T-helper 2 cell (primary cell): ENCODE measurements around the gene HYAL4.
A peak's percentile ranks its signal among the peaks of the same experiment; 100 is the strongest.
"Not testable (repeated sequence)": the region's sequence is repeated elsewhere in the genome, so short reads cannot be mapped to it uniquely, and the experiment has no call there.

Experiments used
- DNase-seq, 5 experiments: peaks; one replicate each; pipeline versions ENCODE4 v3.0.0 to v3.0.0-alpha.2; 2012 to 2022
- total RNA-seq, 2 donors: gene quantifications; one replicate each; lab custom pipeline; 2026; lab: John Stamatoyannopoulos, UW

The HYAL4 gene
- 0 reads per million in 2 donors for total RNA-seq

GRCh38 chr7:123844712-123845219 lies at the start of gene HYAL4:
Gene HYAL4, plus strand, starts transcription at chr7:123845169. Its CDS starts 23,105 bp downstream, at chr7:123868274.
- DNase-seq, result no peak

GRCh38 chr7:123795917-123796316 lies 49.1 kb upstream of the HYAL4 start:
- DNase-seq, result no peak

GRCh38 chr7:123796568-123796967 lies 48.4 kb upstream of the HYAL4 start:
- DNase-seq, result no peak

GRCh38 chr7:123797673-123798531 lies 47.1 kb upstream of the HYAL4 start:
- peak in 1 of 5 experiments; percentile 5 for DNase-seq

- DNase-seq, result no peak
These were observed 46.3 kb upstream of the HYAL4 start for GRCh38 chr7:123798532-123799188.

GRCh38 chr7:123802249-123802648 lies 42.7 kb upstream of the HYAL4 start:
- no peak for DNase-seq

- DNase-seq, result no peak
These were observed 39.7 kb upstream of the HYAL4 start for GRCh38 chr7:123805287-123805686.

GRCh38 chr7:123809471-123809870 lies 35.5 kb upstream of the HYAL4 start:
- no peak for DNase-seq

- no peak for DNase-seq
These were observed 33.9 kb upstream of the HYAL4 start for GRCh38 chr7:123811056-123811455.

- DNase-seq, result no peak
These were observed 28.1 kb upstream of the HYAL4 start for GRCh38 chr7:123816916-123817315.

- DNase-seq, result no peak
These were observed 26.0 kb upstream of the HYAL4 start for GRCh38 chr7:123819001-123819400.

- DNase-seq, result not testable (repeated sequence)
These were observed 25.2 kb upstream of the HYAL4 start for GRCh38 chr7:123819795-123820194.

- DNase-seq, result no peak
These were observed 24.1 kb upstream of the HYAL4 start for GRCh38 chr7:123820864-123821263.

GRCh38 chr7:123821320-123821719 lies 23.6 kb upstream of the HYAL4 start:
- no peak for DNase-seq

- peak in 1 of 5 experiments; percentile 37 for DNase-seq
These were observed 20.8 kb upstream of the HYAL4 start for GRCh38 chr7:123823898-123824753.

- DNase-seq, result no peak
These were observed 20.3 kb upstream of the HYAL4 start for GRCh38 chr7:123824754-123825067.

GRCh38 chr7:123828805-123829204 lies 16.2 kb upstream of the HYAL4 start:
- no peak for DNase-seq

GRCh38 chr7:123836656-123837055 lies 8.3 kb upstream of the HYAL4 start:
- DNase-seq, result no peak

- not testable (repeated sequence) for DNase-seq
These were observed 5.9 kb upstream of the HYAL4 start for GRCh38 chr7:123839106-123839505.

- not testable (repeated sequence) for DNase-seq
These were observed 827 bp upstream of the HYAL4 start for GRCh38 chr7:123844142-123844541.

GRCh38 chr7:123845823-123846216 lies 851 bp downstream of the HYAL4 start:
- no peak for DNase-seq

- DNase-seq, result no peak
These were observed 1.4 kb downstream of the HYAL4 start for GRCh38 chr7:123846217-123846891.
